H1 (cell line): ENCODE data around the gene LRRC43. TPM values are rescaled to one million over a fixed set of nuclear protein-coding genes. Genes with fewer than 3 reads are reported as not detected.

Experiments used
- CTCF ChIA-PET: fragments of 300-600 bp; sonication (Branson Sonifier 250); formaldehyde crosslinking; loops from one replicate; lab custom pipeline; 2021; ENCODE audit not compliant: partially characterized antibody; lab: Charles Lee
- POLR2A ChIA-PET: fragments of 300-600 bp; sonication (Branson Sonifier 250); formaldehyde crosslinking; loops from one replicate; lab custom pipeline; 2021; ENCODE audit warnings: inconsistent platforms; ENCODE audit not compliant: partially characterized antibody; lab: Charles Lee
- DNase-seq, 2 experiments: peaks; one replicate each; pipeline versions ENCODE4 v3.0.0 to v3.0.0-alpha.2; 2010 to 2022; ENCODE audit warnings: low spot score in 2 of 2, low read depth in 1 of 2, mixed read lengths in 1 of 2
- FAIRE-seq: peaks from 2 replicates; lab custom pipeline; 2011; peaks lifted over from hg19 to GRCh38; lab: Jason Lieb, UNC
- H2AFZ ChIP-seq: 2 replicates; pipeline ENCODE4 v1.8.1; 2012; ENCODE audit warnings: low read length, inconsistent platforms
- H2AK5ac ChIP-seq: 2 replicates; pipeline ENCODE4 v1.6.1; 2013; ENCODE audit warnings: low read depth, low read length
- H2BK120ac ChIP-seq: replicated peaks from 2 replicates; pipeline ENCODE3; 2013; ENCODE audit warnings: low read depth, low read length, inconsistent platforms
- H2BK12ac ChIP-seq: 2 replicates; pipeline ENCODE4 v1.6.1; 2013; ENCODE audit warnings: low read depth, low read length
- H2BK15ac ChIP-seq: 2 replicates; pipeline ENCODE4 v1.6.1; 2013; ENCODE audit warnings: low read length
- H2BK20ac ChIP-seq: 2 replicates; pipeline ENCODE4 v1.6.1; 2013; ENCODE audit warnings: low read length
- H2BK5ac ChIP-seq: 2 replicates; pipeline ENCODE4 v1.6.1; 2013; ENCODE audit warnings: low read depth, low read length
- H3K14ac ChIP-seq: 2 replicates; pipeline ENCODE4 v1.6.1; 2013; ENCODE audit warnings: inconsistent platforms; ENCODE audit not compliant: insufficient read length
- H3K18ac ChIP-seq: 2 replicates; pipeline ENCODE4 v1.6.1; 2013; ENCODE audit warnings: low read length; ENCODE audit errors: extremely low read depth
- H3K23ac ChIP-seq: 2 replicates; pipeline ENCODE4 v1.6.1; 2013; ENCODE audit warnings: inconsistent platforms; ENCODE audit not compliant: insufficient read length
- H3K23me2 ChIP-seq: 2 replicates; pipeline ENCODE4 v1.6.1; 2013; ENCODE audit warnings: low read depth, low read length
- H3K27ac ChIP-seq: 2 replicates; pipeline ENCODE4 v1.6.1; 2011; ENCODE audit warnings: low read depth, low read length, inconsistent platforms
- H3K27me3 ChIP-seq, 4 experiments: replicated peaks in 1 of 4; 1 replicate in 1 of 4; 2 replicates in 3 of 4; pipeline versions ENCODE4 v1.6.1 to v1.8.1; 2011 to 2013; ENCODE audit warnings: low read length in 3 of 4, mild to moderate bottlenecking in 3 of 4, inconsistent platforms in 2 of 4, mixed read lengths in 2 of 4, moderate library complexity in 1 of 4; ENCODE audit not compliant: control insufficient read depth in 3 of 4, insufficient read depth in 3 of 4; ENCODE audit errors: extremely low read depth in 1 of 4
- H3K36me3 ChIP-seq, 4 experiments: 2 replicates each; pipeline versions ENCODE4 v1.6.1 to v1.8.1; 2011 to 2013; ENCODE audit warnings: mild to moderate bottlenecking in 4 of 4, low read length in 3 of 4, moderate library complexity in 2 of 4, control low read depth in 1 of 4, inconsistent platforms in 1 of 4; ENCODE audit not compliant: insufficient read depth in 4 of 4, control insufficient read depth in 2 of 4
- H3K4ac ChIP-seq: replicated peaks from 2 replicates; pipeline ENCODE3; 2013; ENCODE audit warnings: low read length, low read depth, mixed read lengths, inconsistent platforms; ENCODE audit not compliant: insufficient read length
- H3K4me1 ChIP-seq, 4 experiments: replicated peaks in 1 of 4; 1 replicate in 1 of 4; 2 replicates in 3 of 4; pipeline versions ENCODE4 v1.6.1 to v1.8.1; 2011 to 2013; ENCODE audit warnings: low read length in 3 of 4, inconsistent platforms in 2 of 4, mixed read lengths in 1 of 4; ENCODE audit not compliant: insufficient read depth in 4 of 4, control insufficient read depth in 3 of 4
- H3K4me2 ChIP-seq, 2 experiments: 2 replicates each; pipeline versions ENCODE4 v1.6.1 to v1.8.1; 2011 to 2013; ENCODE audit warnings: low read depth in 2 of 2, low read length in 2 of 2, control low read depth in 1 of 2, inconsistent platforms in 1 of 2, mild to moderate bottlenecking in 1 of 2; ENCODE audit not compliant: insufficient read depth in 1 of 2
- H3K4me3 ChIP-seq, 4 experiments: fragments of 200-600, 300-600 bp in 1 of 4; sonication (generic), shearing (Covaris generic), sonication (Bioruptor Twin) in 1 of 4; 2 replicates each; pipeline versions ENCODE4 v1.5.1 to v1.8.1; 2011 to 2016; ENCODE audit warnings: low read length in 4 of 4, low read depth in 3 of 4, control low read depth in 2 of 4, inconsistent platforms in 2 of 4, mild to moderate bottlenecking in 2 of 4, mixed read lengths in 1 of 4, moderate library complexity in 1 of 4; ENCODE audit not compliant: insufficient read depth in 2 of 4; ENCODE audit errors: extremely low read depth in 1 of 4
- H3K56ac ChIP-seq: replicated peaks from 2 replicates; pipeline ENCODE3; 2013; ENCODE audit warnings: low read depth, mild to moderate bottlenecking, mixed read lengths, low read length, inconsistent platforms; ENCODE audit not compliant: insufficient read length
- H3K79me1 ChIP-seq: 2 replicates; pipeline ENCODE4 v1.6.1; 2013; ENCODE audit warnings: low read depth, low read length, control low read depth
- H3K79me2 ChIP-seq, 2 experiments: 2 replicates each; pipeline versions ENCODE4 v1.6.1 to v1.8.1; 2012 to 2013; ENCODE audit warnings: low read length in 2 of 2, mild to moderate bottlenecking in 2 of 2, inconsistent platforms in 1 of 2; ENCODE audit not compliant: insufficient read depth in 2 of 2, control insufficient read depth in 1 of 2
- H3K9ac ChIP-seq, 4 experiments: replicated peaks in 1 of 4; 1 replicate in 1 of 4; 2 replicates in 3 of 4; pipeline versions ENCODE4 v1.6.1 to v1.8.1; 2011 to 2013; ENCODE audit warnings: low read depth in 3 of 4, low read length in 3 of 4, control low read depth in 2 of 4, mild to moderate bottlenecking in 2 of 4, moderate library complexity in 2 of 4, inconsistent platforms in 1 of 4; ENCODE audit errors: extremely low read depth in 1 of 4
- H3K9me3 ChIP-seq, 2 experiments: 2 replicates each; pipeline versions ENCODE4 v1.6.1 to v1.8.1; 2012 to 2013; ENCODE audit warnings: mild to moderate bottlenecking in 2 of 2, moderate library complexity in 2 of 2, control low read depth in 1 of 2, inconsistent platforms in 1 of 2, low read depth in 1 of 2, low read length in 1 of 2, mixed read lengths in 1 of 2; ENCODE audit not compliant: insufficient read depth in 2 of 2
- H4K20me1 ChIP-seq, 2 experiments: replicated peaks in 1 of 2; 2 replicates each; pipeline versions ENCODE3 to v1.8.1; 2011 to 2013; ENCODE audit warnings: inconsistent platforms in 2 of 2, low read length in 2 of 2, mild to moderate bottlenecking in 1 of 2; ENCODE audit not compliant: insufficient read depth in 2 of 2, control insufficient read depth in 1 of 2
- H4K5ac ChIP-seq: 2 replicates; pipeline ENCODE4 v1.6.1; 2013; ENCODE audit warnings: low read length, low read depth, mixed read lengths, inconsistent platforms; ENCODE audit not compliant: insufficient read length
- H4K8ac ChIP-seq: 2 replicates; pipeline ENCODE4 v1.8.0; 2013; ENCODE audit warnings: mild to moderate bottlenecking, moderate library complexity, low read length, inconsistent platforms; ENCODE audit not compliant: insufficient read depth; ENCODE audit errors: extremely low read depth
- H4K91ac ChIP-seq: replicated peaks from 2 replicates; pipeline ENCODE3; 2013; ENCODE audit warnings: low read length, mixed read lengths, inconsistent platforms; ENCODE audit not compliant: insufficient read length
- ASH2L ChIP-seq: fragments of 200-600, 300-600 bp; sonication (generic); IDR thresholded peaks from one replicate; pipeline ENCODE4 v1.7.1; 2017; ENCODE audit warnings: low read length
- ATF2 ChIP-seq: IDR thresholded peaks from 2 replicates; pipeline ENCODE4 v1.6.1; 2012; ENCODE audit warnings: low read length, inconsistent platforms
- BCL11A ChIP-seq, 2 experiments: IDR thresholded peaks; one replicate each; pipeline ENCODE4 v1.6.1; 2011; ENCODE audit warnings: low read depth in 2 of 2, low read length in 2 of 2, mild to moderate bottlenecking in 2 of 2
- CBX5 ChIP-seq: fragments of 300-800, 300-1000 bp; sonication (generic); IDR thresholded peaks from 2 replicates; pipeline ENCODE4 v1.7.1; 2016; ENCODE audit warnings: antibody characterized with exemption, low read length, low read depth
- EP300 ChIP-seq, 2 experiments: IDR thresholded peaks; 1 replicate in 1 of 2; 2 replicates in 1 of 2; pipeline ENCODE4 v1.6.1; 2011 to 2012; ENCODE audit warnings: low read depth in 2 of 2, low read length in 2 of 2, mild to moderate bottlenecking in 2 of 2, borderline replicate concordance in 1 of 2, inconsistent platforms in 1 of 2, moderate library complexity in 1 of 2
- JUN ChIP-seq: IDR thresholded peaks from 2 replicates; pipeline ENCODE4 v1.6.1; 2011; ENCODE audit warnings: low read depth, mild to moderate bottlenecking, improper control_type of control experiment, low read length
- KDM4A ChIP-seq: IDR thresholded peaks from one replicate; pipeline ENCODE4 v1.7.1; 2012; ENCODE audit warnings: low read depth, mild to moderate bottlenecking, moderate library complexity, low read length, inconsistent platforms; ENCODE audit not compliant: severe bottlenecking
- SUZ12 ChIP-seq: fragments of 200-600 bp; sonication (generic); IDR thresholded peaks from 2 replicates; pipeline ENCODE4 v1.6.1; 2012; ENCODE audit warnings: mild to moderate bottlenecking, inconsistent platforms, low read length, moderate library complexity, mixed read lengths
- WGBS, 2 experiments: shearing (Covaris generic) in 1 of 2; methylation state at CpG; one replicate each; pipeline versions ENCODE4 v1.1.6 to v1.1.7; 2013 to 2015; ENCODE audit warnings: low lambda C conversion rate in 2 of 2, mixed read lengths in 2 of 2, inconsistent platforms in 1 of 2, low coverage in 1 of 2, missing lambda C conversion rate in 1 of 2; ENCODE audit not compliant: insufficient replicate concordance in 2 of 2, insufficient coverage in 1 of 2, insufficient read length in 1 of 2; ENCODE audit errors: extremely low coverage in 1 of 2, missing lambda C conversion rate in 1 of 2; 5-methylcytosine and 5-hydroxymethylcytosine counted together
- polyA plus RNA-seq, 7 experiments: library from polyadenylated mRNA; depleted of rRNA in 3 of 7; stranded (reverse) in 5 of 7; unstranded in 2 of 7; fragments of >200 nt in 5 of 7; fragments of 200-250 nt in 2 of 7; gene quantifications; 1 replicate in 5 of 7; 2 replicates in 1 of 7; 4 replicates in 1 of 7; pipeline versions ENCODE4 v1.2.1 to v1.2.3, GENCODE V29; 2011 to 2013; ENCODE audit warnings: missing spikeins in 2 of 7, mixed read lengths in 2 of 7
- total RNA-seq: library from RNA; stranded (reverse); fragmentation: NEBNext Ultra II Directional; extraction: Animal tissue kit (Norgen Biotek cat#: 25700); gene quantifications from 2 replicates; pipeline ENCODE4 v1.2.1, GENCODE V29; 2021
- TF ChIP-seq, protein P1 (sequence below): IDR thresholded peaks from 2 replicates; pipeline ENCODE4 v1.6.1; 2011; ENCODE audit warnings: low read depth, mild to moderate bottlenecking, low read length; ENCODE audit not compliant: insufficient read depth
- TF ChIP-seq, protein P2 (sequence below): IDR thresholded peaks from 2 replicates; pipeline ENCODE4 v1.6.1; 2012; ENCODE audit warnings: inconsistent platforms

Gene LRRC43
- total and polyA plus RNA-seq, 2 of the 8 experiments (the other 6 are each of a cell fraction or from before 2014, with no cell fraction given): 0.35 to 0.44 TPM

- POLR2A ChIA-PET: interaction anchor here (1.0 to 1.3 kb wide), 2 partner anchors 8 kb away, joined by 3 read pairs; no protein-coding TSS in a partner anchor
- H2BK120ac ChIP-seq: no peak overlapping the region
- H2BK20ac ChIP-seq: no peak overlapping the region
- H3K23ac ChIP-seq: no peak overlapping the region
- H3K27ac ChIP-seq: no peak overlapping the region
- H2BK12ac ChIP-seq: no peak overlapping the region
- peaks cover 2% of the 10 kb centered on the region; the same call in 1 of the 2 replicates for H3K23me2 ChIP-seq
- no peak overlapping the region for H3K4me3 ChIP-seq
- no peaks in the 10 kb centered on the region for H3K9me3 ChIP-seq
- H3K18ac ChIP-seq: no peak overlapping the region
- WGBS, 2 experiments: 67% methylated on average over 6 of the region's 6 CpGs; no CpG with 5 or more reads in 1 of the 2 experiments
- DNase-seq (no peak), FAIRE-seq (no peak)
- no peak overlapping the region for H3K4me2 ChIP-seq
- H3K79me2 ChIP-seq: no peaks in the 10 kb centered on the region
- peaks cover 0 to 5% of the 10 kb centered on the region in 2 experiments for H4K20me1 ChIP-seq
- H2BK15ac ChIP-seq: no peak overlapping the region
- H2BK5ac ChIP-seq: no peak overlapping the region
- no peak overlapping the region for H4K91ac ChIP-seq
- H3K4ac ChIP-seq: no peak overlapping the region
- H3K56ac ChIP-seq: no peak overlapping the region
- H3K27me3 ChIP-seq: no peaks in the 10 kb centered on the region; a peak in 2 of 7 replicates
- H2AFZ ChIP-seq: no peak overlapping the region
- CTCF ChIA-PET: interaction anchor here (1.2 kb wide), 1 partner anchor 15 kb away, joined by 4 read pairs; no protein-coding TSS in a partner anchor
- H3K9ac ChIP-seq: no peak overlapping the region
- H3K36me3 ChIP-seq: peaks cover 5 to 26% (median 12%) of the 10 kb centered on the region in 4 experiments
- peaks cover 0 to 7% (median 6%) of the 10 kb centered on the region in 4 experiments; a peak in 5 of 7 replicates for H3K4me1 ChIP-seq
- H3K14ac ChIP-seq: no peak overlapping the region
- H4K8ac ChIP-seq: no peak overlapping the region
- H4K5ac ChIP-seq: no peak overlapping the region
- H3K79me1 ChIP-seq: no peaks in the 10 kb centered on the region
- no peak overlapping the region for H2AK5ac ChIP-seq
- TF ChIP-seq ASH2L (no peak), SUZ12 (no peak), EP300 (IDR thresholded peaks at IDR 0.05; ENCODE audit: borderline replicate concordance in 1 of 2, low read depth in 2 of 2, low read length in 2 of 2) (no peak), BCL11A (IDR thresholded peaks at IDR 0.05; ENCODE audit: low read depth in 2 of 2, low read length in 2 of 2) (no peak), CBX5 (no peak), ATF2 (no peak), KDM4A (no peak), JUN (no peak)
- TF ChIP-seq, protein P1, sequence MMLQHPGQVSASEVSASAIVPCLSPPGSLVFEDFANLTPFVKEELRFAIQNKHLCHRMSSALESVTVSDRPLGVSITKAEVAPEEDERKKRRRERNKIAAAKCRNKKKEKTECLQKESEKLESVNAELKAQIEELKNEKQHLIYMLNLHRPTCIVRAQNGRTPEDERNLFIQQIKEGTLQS: no peak
- TF ChIP-seq, protein P2, sequence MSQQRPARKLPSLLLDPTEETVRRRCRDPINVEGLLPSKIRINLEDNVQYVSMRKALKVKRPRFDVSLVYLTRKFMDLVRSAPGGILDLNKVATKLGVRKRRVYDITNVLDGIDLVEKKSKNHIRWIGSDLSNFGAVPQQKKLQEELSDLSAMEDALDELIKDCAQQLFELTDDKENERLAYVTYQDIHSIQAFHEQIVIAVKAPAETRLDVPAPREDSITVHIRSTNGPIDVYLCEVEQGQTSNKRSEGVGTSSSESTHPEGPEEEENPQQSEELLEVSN: no peak
Observed at GRCh38 chr12:122230798-122231197, 47.9 kb downstream of the LRRC43 start.
